ENCODE results near the gene SLC30A7.
"Not testable (repeated sequence)": the region's sequence is repeated elsewhere in the genome, so short reads cannot be mapped to it uniquely, and the experiment has no call there.

Gene SLC30A7

GRCh38 chr1:100942304-100943046, 46.6 kb downstream of the SLC30A7 start:
- no peak for DNase-seq

GRCh38 chr1:100943533-100943932, 47.6 kb downstream of the SLC30A7 start:
- DNase-seq, result peak; percentile 17

GRCh38 chr1:100946064-100946463, 50.2 kb downstream of the SLC30A7 start:
- not testable (repeated sequence) for DNase-seq

- not testable (repeated sequence) for DNase-seq
Observed at GRCh38 chr1:100947816-100948215, 51.9 kb downstream of the SLC30A7 start.

GRCh38 chr1:100948721-100949405, 53.0 kb downstream of the SLC30A7 start:
- DNase-seq, result not testable (repeated sequence)

- DNase-seq, result not testable (repeated sequence)
Observed at GRCh38 chr1:100949515-100950158, 53.7 kb downstream of the SLC30A7 start.

- no peak for DNase-seq
Observed at GRCh38 chr1:100950337-100950736, 54.4 kb downstream of the SLC30A7 start.

- peak; percentile 81 for DNase-seq
Observed at GRCh38 chr1:100950781-100951180, 54.9 kb downstream of the SLC30A7 start.

- DNase-seq, result no peak
Observed at GRCh38 chr1:100952104-100952745, 56.3 kb downstream of the SLC30A7 start.

GRCh38 chr1:100952970-100953369, 57.1 kb downstream of the SLC30A7 start:
- DNase-seq, result not testable (repeated sequence)

- DNase-seq, result no peak
Observed at GRCh38 chr1:100953960-100954730, 58.3 kb downstream of the SLC30A7 start.

GRCh38 chr1:100955322-100955721, 59.4 kb downstream of the SLC30A7 start:
- DNase-seq, result peak; percentile 91

GRCh38 chr1:100959502-100960060, 63.7 kb downstream of the SLC30A7 start:
- DNase-seq, result peak; percentile 20

GRCh38 chr1:100960098-100960497, 64.2 kb downstream of the SLC30A7 start:
- DNase-seq, result no peak

- DNase-seq, result no peak
Observed at GRCh38 chr1:100968621-100969020, 72.7 kb downstream of the SLC30A7 start.

GRCh38 chr1:100969327-100969726, 73.4 kb downstream of the SLC30A7 start:
- DNase-seq, result no peak

GRCh38 chr1:100971021-100971420, 75.1 kb downstream of the SLC30A7 start:
- no peak for DNase-seq

- DNase-seq, result no peak
Observed at GRCh38 chr1:100972185-100972584, 76.3 kb downstream of the SLC30A7 start.

GRCh38 chr1:100976936-100977335, 81.0 kb downstream of the SLC30A7 start:
- no peak for DNase-seq

GRCh38 chr1:100979631-100980030, 83.7 kb downstream of the SLC30A7 start:
- peak; percentile 12 for DNase-seq

GRCh38 chr1:100982793-100983192, 86.9 kb downstream of the SLC30A7 start:
- no peak for DNase-seq

GRCh38 chr1:100988121-100988520, 92.2 kb downstream of the SLC30A7 start:
- no peak for DNase-seq
